ENCODE results near the gene NUDT22. TPM values are rescaled to one million over a fixed set of nuclear protein-coding genes. Genes with fewer than 3 reads are reported as not detected.

The NUDT22 gene
- total RNA-seq, 1 experiment from 2014 or later = 72.4 TPM

DNA sequence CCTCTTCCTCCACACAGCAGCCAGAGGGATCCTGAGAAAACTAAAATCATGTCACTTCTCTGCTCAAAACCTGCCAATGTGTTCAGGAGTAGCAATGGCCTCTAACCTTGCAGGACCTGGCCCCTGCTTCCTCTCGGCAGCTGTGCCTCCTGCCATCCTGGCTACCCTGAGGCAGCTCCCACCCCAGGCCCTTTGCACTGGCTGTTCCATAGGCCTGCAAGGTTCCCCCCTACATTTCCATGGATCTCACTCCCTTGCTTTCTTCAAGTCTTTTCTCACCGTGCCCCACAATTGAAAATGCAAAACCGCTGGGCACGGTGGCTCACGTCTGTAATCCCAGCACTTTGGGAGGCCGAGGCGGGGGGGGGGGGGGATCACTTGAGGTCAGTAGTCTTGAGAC lies 42.2 kb upstream of the NUDT22 start:
- peaks cover 26% of the 10 kb centered on the region for H3K4me1 ChIP-seq (ENCODE audit: insufficient read depth, low read length, poor library complexity, severe bottlenecking)
- H3K27ac ChIP-seq (ENCODE audit: low read depth, low read length, poor library complexity, severe bottlenecking) = peak overlapping the region; percentile 5
- no peaks in the 10 kb centered on the region for H3K27me3 ChIP-seq (replicated peaks; ENCODE audit: insufficient read depth, low read depth, low read length, poor library complexity)
- TF ChIP-seq EZH2 (IDR thresholded peaks at IDR 0.05; ENCODE audit: borderline replicate concordance, low read depth, low read length, poor library complexity, severe bottlenecking) = no peak
- intact Hi-C loops (cut with micrococcal nuclease; ENCODE audit: unreplicated experiment) = no loop called here
- no peak for DNase-seq (ENCODE audit: low spot score)
- CTCF ChIA-PET = interaction anchor here (0.6 kb wide), 1 partner anchor 27 kb away, joined by 3 read pairs; no protein-coding TSS in a partner anchor
- no TSS peak for BruUV-seq (replicated peaks)
- peak overlapping the region; percentile 72 for H3K4me3 ChIP-seq (ENCODE audit: low read depth, low read length, poor library complexity, severe bottlenecking)
- POLR2A ChIA-PET (ENCODE audit: low non-redundant PET) = interaction anchor here (0.6 kb wide), 1 partner anchor 989 kb away, joined by 4 read pairs; no protein-coding TSS in a partner anchor
- peaks cover 8% of the 10 kb centered on the region for H3K36me3 ChIP-seq (ENCODE audit: insufficient read depth, low read length, poor library complexity, severe bottlenecking)
- H3K9me3 ChIP-seq (ENCODE audit: low read depth, low read length, poor library complexity, severe bottlenecking) = no peaks in the 10 kb centered on the region

DNA sequence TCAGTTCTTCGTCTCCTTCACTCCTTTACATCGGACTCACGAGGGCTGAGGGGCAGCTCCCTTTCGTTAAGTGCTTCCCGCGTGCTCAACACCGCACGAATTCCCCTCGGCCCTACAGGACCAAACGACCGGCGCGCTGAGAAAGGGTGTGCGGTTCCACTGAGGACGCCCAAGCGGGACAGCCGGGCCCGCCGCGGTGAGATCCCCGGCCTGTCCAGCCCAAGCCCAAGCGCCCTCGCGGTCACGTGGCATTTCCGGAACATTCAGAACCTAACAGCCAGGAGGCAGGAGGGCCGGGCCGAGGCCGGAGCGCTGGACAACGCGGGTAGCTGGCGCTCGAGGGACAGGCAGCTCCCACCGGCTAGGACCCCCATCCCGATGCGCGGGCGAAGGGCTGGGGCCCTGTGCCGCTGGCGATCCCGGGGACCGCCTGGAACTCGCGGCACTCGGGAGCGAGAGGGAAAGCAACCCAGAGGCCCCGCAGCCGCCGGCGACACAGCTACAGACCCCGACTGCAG lies 40.8 kb upstream of the NUDT22 start:
- POLR2A ChIA-PET (ENCODE audit: low non-redundant PET) = interaction anchor here (0.6 to 1.5 kb wide), 9 partner anchors 16 to 1323 kb away, joined by 3 to 6 read pairs (median 3); partner anchors contain the start of genes FERMT3 and PRDX5
- peak; percentile 69 for DNase-seq (ENCODE audit: low spot score)
- peak overlapping the region; percentile 87 for H3K27ac ChIP-seq (ENCODE audit: low read depth, low read length, poor library complexity, severe bottlenecking)
- H3K4me1 ChIP-seq (ENCODE audit: insufficient read depth, low read length, poor library complexity, severe bottlenecking) = peaks cover 26% of the 10 kb centered on the region
- peaks cover 15% of the 10 kb centered on the region for H3K36me3 ChIP-seq (ENCODE audit: insufficient read depth, low read length, poor library complexity, severe bottlenecking)
- CTCF ChIA-PET = interaction anchor here (0.6 to 1.3 kb wide), 5 partner anchors 19 to 185 kb away, joined by 3 to 12 read pairs (median 3); partner anchors contain the start of gene PRDX5
- intact Hi-C loops (cut with micrococcal nuclease; ENCODE audit: unreplicated experiment) = loop anchor here (5.0 kb wide), 1 partner anchor 117 kb away; the partner anchor contains the start of gene CATSPERZ
- peak overlapping the region; percentile 72 for H3K4me3 ChIP-seq (ENCODE audit: low read depth, low read length, poor library complexity, severe bottlenecking)
- H3K27me3 ChIP-seq (replicated peaks; ENCODE audit: insufficient read depth, low read depth, low read length, poor library complexity) = no peaks in the 10 kb centered on the region
- H3K9me3 ChIP-seq (ENCODE audit: low read depth, low read length, poor library complexity, severe bottlenecking) = no peaks in the 10 kb centered on the region
- BruUV-seq (replicated peaks) = TSS peak; percentile 70
- TF ChIP-seq, protein P1, sequence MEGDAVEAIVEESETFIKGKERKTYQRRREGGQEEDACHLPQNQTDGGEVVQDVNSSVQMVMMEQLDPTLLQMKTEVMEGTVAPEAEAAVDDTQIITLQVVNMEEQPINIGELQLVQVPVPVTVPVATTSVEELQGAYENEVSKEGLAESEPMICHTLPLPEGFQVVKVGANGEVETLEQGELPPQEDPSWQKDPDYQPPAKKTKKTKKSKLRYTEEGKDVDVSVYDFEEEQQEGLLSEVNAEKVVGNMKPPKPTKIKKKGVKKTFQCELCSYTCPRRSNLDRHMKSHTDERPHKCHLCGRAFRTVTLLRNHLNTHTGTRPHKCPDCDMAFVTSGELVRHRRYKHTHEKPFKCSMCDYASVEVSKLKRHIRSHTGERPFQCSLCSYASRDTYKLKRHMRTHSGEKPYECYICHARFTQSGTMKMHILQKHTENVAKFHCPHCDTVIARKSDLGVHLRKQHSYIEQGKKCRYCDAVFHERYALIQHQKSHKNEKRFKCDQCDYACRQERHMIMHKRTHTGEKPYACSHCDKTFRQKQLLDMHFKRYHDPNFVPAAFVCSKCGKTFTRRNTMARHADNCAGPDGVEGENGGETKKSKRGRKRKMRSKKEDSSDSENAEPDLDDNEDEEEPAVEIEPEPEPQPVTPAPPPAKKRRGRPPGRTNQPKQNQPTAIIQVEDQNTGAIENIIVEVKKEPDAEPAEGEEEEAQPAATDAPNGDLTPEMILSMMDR (conservative IDR thresholded peaks at IDR 0.05; ENCODE audit: low read depth, low read length) = no peak
- no peak for TF ChIP-seq EZH2 (IDR thresholded peaks at IDR 0.05; ENCODE audit: borderline replicate concordance, low read depth, low read length, poor library complexity, severe bottlenecking)

DNA sequence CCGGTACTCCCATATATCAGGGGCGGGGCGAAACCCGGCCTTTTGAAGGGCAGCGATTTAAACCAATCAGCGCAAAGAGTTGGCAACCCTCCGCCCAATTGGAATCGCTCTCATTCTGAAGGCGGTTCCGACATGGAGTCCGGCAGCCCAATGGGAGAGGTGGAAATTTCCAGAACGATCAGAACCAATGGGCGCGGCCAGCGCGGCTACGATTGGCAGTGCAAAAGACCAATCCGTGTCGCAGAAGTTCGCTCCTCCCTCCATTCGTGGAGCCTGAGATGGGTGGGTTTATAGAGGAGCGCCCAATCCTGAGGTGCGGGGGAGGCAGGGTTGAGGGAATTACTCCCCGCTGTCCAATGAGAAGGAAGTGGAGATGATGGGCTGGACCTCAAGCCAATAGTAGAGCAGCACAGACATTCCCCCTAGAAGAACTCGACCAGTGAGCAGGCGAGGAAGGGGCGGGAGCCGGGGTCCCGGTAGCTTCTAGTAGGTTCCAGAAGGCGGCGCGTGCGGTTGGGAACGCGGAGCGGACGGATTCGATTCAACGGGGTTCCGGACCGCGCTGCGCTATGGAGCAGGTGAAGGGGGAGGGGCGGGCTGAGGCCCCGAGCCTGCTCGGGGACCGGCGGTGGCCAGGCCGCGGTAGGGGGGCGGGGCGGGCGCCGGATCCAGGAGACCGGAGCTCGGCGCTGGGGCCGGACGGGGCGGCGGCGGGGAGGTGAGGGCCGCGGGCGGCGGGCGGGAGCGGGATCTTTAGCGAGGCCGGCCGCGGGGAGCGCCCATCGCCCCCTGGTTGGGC lies 40.2 kb upstream of the NUDT22 start, which contains the start of gene STIP1:
Gene STIP1, plus strand, starts transcription at position 479 of the 799 bp plus-strand sequence. Its CDS starts 91 bp downstream, at position 570.
- H3K9me3 ChIP-seq (ENCODE audit: low read depth, low read length, poor library complexity, severe bottlenecking) = no peaks in the 10 kb centered on the region
- BruUV-seq (replicated peaks) = no TSS peak
- POLR2A ChIA-PET (ENCODE audit: low non-redundant PET) = interaction anchor here (0.6 to 1.5 kb wide), 7 partner anchors 16 to 445 kb away, joined by 3 to 6 read pairs (median 3); partner anchors contain the start of genes FERMT3 and PRDX5
- no peaks in the 10 kb centered on the region for H3K27me3 ChIP-seq (replicated peaks; ENCODE audit: insufficient read depth, low read depth, low read length, poor library complexity)
- no peak for TF ChIP-seq EZH2 (IDR thresholded peaks at IDR 0.05; ENCODE audit: borderline replicate concordance, low read depth, low read length, poor library complexity, severe bottlenecking)
- TF ChIP-seq, protein P1 (conservative IDR thresholded peaks at IDR 0.05; ENCODE audit: low read depth, low read length) = peak; percentile 54
- H3K4me1 ChIP-seq (ENCODE audit: insufficient read depth, low read length, poor library complexity, severe bottlenecking) = peaks cover 22% of the 10 kb centered on the region
- intact Hi-C loops (cut with micrococcal nuclease; ENCODE audit: unreplicated experiment) = loop anchor here (5.0 kb wide), 1 partner anchor 116 kb away; the partner anchor contains the start of gene CATSPERZ
- H3K36me3 ChIP-seq (ENCODE audit: insufficient read depth, low read length, poor library complexity, severe bottlenecking) = peaks cover 21% of the 10 kb centered on the region
- peak; percentile 100 for DNase-seq (ENCODE audit: low spot score)
- peak within 1 kb of the TSS; percentile 72 for H3K4me3 ChIP-seq (ENCODE audit: low read depth, low read length, poor library complexity, severe bottlenecking)
- H3K27ac ChIP-seq (ENCODE audit: low read depth, low read length, poor library complexity, severe bottlenecking) = peak within 1 kb of the TSS; percentile 87
- CTCF ChIA-PET = interaction anchor here (0.6 to 1.3 kb wide), 5 partner anchors 18 to 380 kb away, joined by 3 to 6 read pairs (median 3); partner anchors contain the start of gene PRDX5

Data from A673 (cell line).